Measurements from ENCODE around the gene KIF18B.

- TF ChIP-seq ZBTB40 (IDR thresholded peaks at IDR 0.05) (no peak), ZBTB40 (CRISPR knock-in tag; IDR thresholded peaks at IDR 0.05) (no peak), SMC3 (IDR thresholded peaks at IDR 0.05; ENCODE audit: low read length) (no peak), ZBTB49 (CRISPR knock-in tag; IDR thresholded peaks at IDR 0.05; ENCODE audit: borderline replicate concordance) (no peak), ETV6 (CRISPR knock-in tag; conservative IDR thresholded peaks at IDR 0.05) (no peak)
Observed at GRCh38 chr17:44989552-44990138, 42.1 kb upstream of the KIF18B start.
